Lower lobe of right lung (tissue), 2 donors: Measurements from ENCODE around the gene UBE2F. TPM values are rescaled to one million over a fixed set of nuclear protein-coding genes. Genes with fewer than 3 reads are reported as not detected.
A peak's percentile ranks its signal among the peaks of the same experiment; 100 is the strongest.

Experiments
- ATAC-seq, 2 donors: fragments of 200-7000 bp; cut with Tn5 transposase; one replicate each; pipeline ENCODE4 v1.9.1; 2020 to 2022; ENCODE audit warnings: mild to moderate bottlenecking in 2 of 2, moderate library complexity in 2 of 2
- DNase-seq: peaks from one replicate; pipeline ENCODE4 v3.0.0-alpha.2; 2020
- H3K27ac ChIP-seq: fragments of 200-600 bp; one replicate; pipeline ENCODE4 v1.8.0; 2022
- H3K27me3 ChIP-seq: fragments of 200-600 bp; one replicate; pipeline ENCODE4 v1.8.0; 2022; ENCODE audit warnings: low read depth
- H3K36me3 ChIP-seq: fragments of 200-600 bp; one replicate; pipeline ENCODE4 v1.8.0; 2022; ENCODE audit warnings: mild to moderate bottlenecking
- H3K4me1 ChIP-seq: fragments of 200-600 bp; one replicate; pipeline ENCODE4 v1.8.0; 2022
- H3K4me3 ChIP-seq: fragments of 200-600 bp; one replicate; pipeline ENCODE4 v1.8.0; 2022; ENCODE audit warnings: mild to moderate bottlenecking
- H3K9me3 ChIP-seq: fragments of 200-600 bp; one replicate; pipeline ENCODE4 v1.8.0; 2022
- intact Hi-C: fragments of 100-400 bp; cut with DNase I; formaldehyde crosslinking; loops from one replicate; pipeline ENCODE4 v1.11.0; 2022
- total RNA-seq: library from RNA; stranded (reverse); fragmentation: NEBNext Ultra II Directional; extraction: Animal tissue kit (Norgen Biotek cat#: 25700); gene quantifications from one replicate; pipeline ENCODE4 v1.2.1, GENCODE V29; 2021
- TF ChIP-seq, protein P1 (sequence below): fragments of 200-600 bp; IDR thresholded peaks from one replicate; pipeline ENCODE4 v1.8.0; 2022; ENCODE audit warnings: antibody characterized with exemption, mild to moderate bottlenecking
- donor health status: DM: no; HTN: yes; CAD: no; lungs with severe emphysema.

UBE2F gene
- total RNA-seq, 1 donor from 2014 or later = 59.5 TPM

DNA sequence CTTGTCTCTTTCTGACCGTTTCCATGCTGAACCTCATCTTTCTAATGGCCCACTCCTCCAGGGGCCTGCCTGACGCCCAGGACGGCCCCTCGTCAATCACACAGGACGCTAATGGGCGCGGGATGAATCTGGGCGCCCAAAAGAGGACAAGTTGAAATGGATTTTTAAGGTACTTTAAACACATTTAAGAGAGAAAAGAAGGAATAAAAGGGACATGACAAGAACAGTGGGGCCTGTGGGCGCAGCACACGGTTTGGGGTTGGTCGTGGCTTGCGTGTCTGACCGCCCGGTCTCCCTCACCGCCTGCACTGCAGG, 607 bp upstream of the UBE2F start:
- DNase-seq (no peak), ATAC-seq (peak; percentile 71 to 76)
- TF ChIP-seq, protein P1, sequence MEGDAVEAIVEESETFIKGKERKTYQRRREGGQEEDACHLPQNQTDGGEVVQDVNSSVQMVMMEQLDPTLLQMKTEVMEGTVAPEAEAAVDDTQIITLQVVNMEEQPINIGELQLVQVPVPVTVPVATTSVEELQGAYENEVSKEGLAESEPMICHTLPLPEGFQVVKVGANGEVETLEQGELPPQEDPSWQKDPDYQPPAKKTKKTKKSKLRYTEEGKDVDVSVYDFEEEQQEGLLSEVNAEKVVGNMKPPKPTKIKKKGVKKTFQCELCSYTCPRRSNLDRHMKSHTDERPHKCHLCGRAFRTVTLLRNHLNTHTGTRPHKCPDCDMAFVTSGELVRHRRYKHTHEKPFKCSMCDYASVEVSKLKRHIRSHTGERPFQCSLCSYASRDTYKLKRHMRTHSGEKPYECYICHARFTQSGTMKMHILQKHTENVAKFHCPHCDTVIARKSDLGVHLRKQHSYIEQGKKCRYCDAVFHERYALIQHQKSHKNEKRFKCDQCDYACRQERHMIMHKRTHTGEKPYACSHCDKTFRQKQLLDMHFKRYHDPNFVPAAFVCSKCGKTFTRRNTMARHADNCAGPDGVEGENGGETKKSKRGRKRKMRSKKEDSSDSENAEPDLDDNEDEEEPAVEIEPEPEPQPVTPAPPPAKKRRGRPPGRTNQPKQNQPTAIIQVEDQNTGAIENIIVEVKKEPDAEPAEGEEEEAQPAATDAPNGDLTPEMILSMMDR = no peak
- H3K36me3 ChIP-seq = no peaks in the 10 kb centered on the region
- H3K4me1 ChIP-seq = peaks cover 36% of the 10 kb centered on the region
- no peaks in the 10 kb centered on the region for H3K27me3 ChIP-seq
- peaks cover 12% of the 10 kb centered on the region for H3K9me3 ChIP-seq
- intact Hi-C loops = no loop called here
- H3K4me3 ChIP-seq = peak overlapping the region; percentile 94
- H3K27ac ChIP-seq = peak overlapping the region; percentile 67

DNA sequence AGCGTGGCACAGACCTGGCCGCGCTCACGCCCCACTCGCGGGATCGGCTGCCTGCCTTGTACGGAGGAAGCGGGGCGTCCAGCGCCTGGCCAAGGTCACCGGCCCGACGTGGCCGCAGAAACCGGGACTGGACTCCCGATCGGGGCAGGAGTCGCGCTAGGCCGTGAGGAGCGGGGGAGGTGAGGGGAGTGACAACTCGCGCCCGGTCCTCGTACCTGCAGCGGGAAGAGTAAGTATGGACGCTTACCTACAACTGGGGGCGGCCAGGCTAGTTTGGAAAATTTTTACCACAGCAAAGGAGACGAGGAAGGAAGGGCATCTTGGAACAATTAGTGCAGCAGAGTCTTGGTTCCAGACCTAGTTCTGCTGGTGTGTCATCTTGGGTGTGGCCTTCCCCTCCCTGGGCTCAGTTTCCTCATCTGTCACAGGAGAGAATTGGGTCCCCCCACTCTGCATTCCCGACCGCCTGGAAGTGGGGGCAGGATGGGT, 693 bp downstream of the UBE2F start:
- H3K4me3 ChIP-seq = peak overlapping the region; percentile 78
- TF ChIP-seq, protein P1 = no peak
- H3K36me3 ChIP-seq = no peaks in the 10 kb centered on the region
- DNase-seq = peak; percentile 69
- peaks cover 36% of the 10 kb centered on the region for H3K4me1 ChIP-seq
- peak; percentile 4 to 19 for ATAC-seq
- peak overlapping the region; percentile 69 for H3K27ac ChIP-seq
- peaks cover 5% of the 10 kb centered on the region for H3K9me3 ChIP-seq
- no peaks in the 10 kb centered on the region for H3K27me3 ChIP-seq
- intact Hi-C loops = no loop called here

DNA sequence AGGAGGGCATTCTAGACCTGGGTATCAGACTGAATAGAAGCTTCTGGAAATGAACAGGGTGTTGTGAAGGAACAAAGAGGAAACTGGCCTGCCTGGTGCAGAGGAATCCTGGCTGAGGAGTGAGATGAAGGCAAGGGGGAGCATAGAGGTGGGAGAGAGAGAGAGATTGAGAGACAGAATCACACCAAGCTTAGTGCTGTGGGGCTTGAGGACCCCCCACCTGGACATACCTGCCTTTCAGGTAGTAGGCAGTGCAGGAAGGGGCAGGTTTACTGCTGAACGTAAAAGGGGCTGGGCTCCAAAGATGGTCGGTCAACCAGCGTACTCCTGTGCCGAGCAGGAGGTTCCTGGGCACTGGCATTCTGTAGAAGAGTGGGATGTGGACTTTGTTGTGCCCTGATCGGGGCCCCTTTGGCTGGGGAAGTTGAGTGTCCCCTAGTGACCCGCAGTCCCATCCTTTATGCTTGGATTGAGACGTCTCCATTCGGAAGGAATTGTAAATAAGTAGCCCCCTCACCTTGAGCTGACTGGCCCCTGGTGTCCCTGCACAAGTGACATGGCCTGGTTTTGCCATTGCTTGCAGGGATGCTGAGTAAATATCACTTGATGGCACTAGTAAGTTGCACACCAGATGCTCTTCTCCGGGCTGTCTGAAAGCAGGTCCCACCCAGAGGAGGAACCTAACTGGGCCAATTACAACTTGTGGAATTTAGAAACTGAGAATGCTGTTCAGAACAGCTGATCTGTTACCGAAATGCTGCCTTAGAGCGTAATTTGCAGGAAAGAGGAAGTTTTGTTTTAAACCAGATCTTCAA, 1.4 kb downstream of the UBE2F start:
- intact Hi-C loops = no loop called here

DNA sequence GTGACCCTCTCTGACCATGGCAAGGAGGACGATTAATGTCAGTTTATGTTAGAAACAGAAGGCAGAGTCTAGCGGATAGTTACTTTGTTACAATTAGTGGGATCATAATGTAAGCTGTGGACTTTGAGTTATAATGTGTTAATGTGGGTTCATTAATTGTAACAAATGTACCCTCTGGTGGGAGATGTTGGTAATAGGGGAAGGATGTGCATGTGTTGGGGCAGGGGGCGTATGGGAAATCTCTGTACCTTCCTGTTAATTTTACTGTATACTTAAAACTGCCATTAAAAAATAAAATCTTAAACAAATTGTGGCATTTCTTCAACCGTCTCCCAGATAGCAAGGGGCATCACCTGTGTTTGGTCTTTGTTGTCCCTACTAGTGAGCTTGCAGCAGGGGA, 4.8 kb downstream of the UBE2F start:
- Histone ChIP-seq H3K4me3 (no peak overlapping the region), H3K4me1 (peaks cover 30% of the 10 kb centered on the region), H3K9me3 (no peaks in the 10 kb centered on the region), H3K27ac (no peak overlapping the region), H3K27me3 (no peaks in the 10 kb centered on the region), H3K36me3 (peaks cover 25% of the 10 kb centered on the region)
- DNase-seq = no peak
- TF ChIP-seq, protein P1 = no peak
- intact Hi-C loops = no loop called here
- ATAC-seq = no peak

More for the DNA sequence above, 1.4 kb downstream of the UBE2F start:
- Histone ChIP-seq H3K4me1 (peaks cover 36% of the 10 kb centered on the region), H3K4me3 (peak overlapping the region; percentile 78), H3K9me3 (no peaks in the 10 kb centered on the region), H3K27ac (peak overlapping the region; percentile 69), H3K27me3 (no peaks in the 10 kb centered on the region), H3K36me3 (peaks cover 5% of the 10 kb centered on the region)
- ATAC-seq = peak; percentile 39 to 68
- TF ChIP-seq, protein P1 = no peak
- no peak for DNase-seq

DNA sequence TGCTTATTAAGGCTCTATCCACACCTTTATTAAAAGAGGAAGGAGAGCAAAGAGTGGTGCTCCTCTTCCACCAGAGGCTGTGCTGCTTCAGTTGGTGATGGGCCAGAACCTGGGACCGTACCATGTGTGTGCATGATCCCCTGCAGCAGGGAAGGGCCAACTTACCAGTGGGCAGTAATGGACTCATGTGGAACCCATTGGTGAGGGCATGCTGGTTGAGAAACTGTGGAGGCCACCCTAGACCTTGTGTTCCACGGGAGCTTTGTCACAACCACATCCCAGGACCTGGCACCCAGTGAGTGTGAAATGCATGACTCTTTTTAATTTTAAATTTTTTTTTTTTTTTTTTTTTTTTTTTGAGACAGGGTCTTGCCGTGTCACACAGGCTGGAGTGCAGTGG, 5.4 kb downstream of the UBE2F start:
- Histone ChIP-seq H3K9me3 (no peaks in the 10 kb centered on the region), H3K36me3 (peaks cover 25% of the 10 kb centered on the region), H3K27me3 (no peaks in the 10 kb centered on the region), H3K4me1 (peaks cover 30% of the 10 kb centered on the region), H3K27ac (no peak overlapping the region), H3K4me3 (no peak overlapping the region)
- TF ChIP-seq, protein P1 = no peak
- DNase-seq (no peak), ATAC-seq (no peak)
- intact Hi-C loops = no loop called here
